Retina (tissue), 1 donor: ENCODE measurements around the gene COL27A1.
"Not testable (repeated sequence)": the region's sequence is repeated elsewhere in the genome, so short reads cannot be mapped to it uniquely, and the experiment has no call there.

Source experiments
- DNase-seq: peaks from one replicate; pipeline ENCODE4 v3.0.0-alpha.2; 2016

Gene COL27A1

GRCh38 chr9:114185570-114186490, 30.5 kb downstream of the COL27A1 start:
- no peak for DNase-seq

GRCh38 chr9:114186605-114187289, 31.4 kb downstream of the COL27A1 start:
- DNase-seq: no peak

- no peak for DNase-seq
Measured at GRCh38 chr9:114187827-114188226, 32.5 kb downstream of the COL27A1 start.

- no peak for DNase-seq
Measured at GRCh38 chr9:114189823-114190562, 34.7 kb downstream of the COL27A1 start.

- no peak for DNase-seq
Measured at GRCh38 chr9:114190563-114190905, 35.2 kb downstream of the COL27A1 start.

GRCh38 chr9:114191402-114191801, 36.1 kb downstream of the COL27A1 start:
- DNase-seq: not testable (repeated sequence)

- DNase-seq: no peak
Measured at GRCh38 chr9:114192539-114192938, 37.2 kb downstream of the COL27A1 start.

GRCh38 chr9:114193090-114193489, 37.8 kb downstream of the COL27A1 start:
- DNase-seq: no peak

- DNase-seq: no peak
Measured at GRCh38 chr9:114196117-114196516, 40.8 kb downstream of the COL27A1 start.

- no peak for DNase-seq
Measured at GRCh38 chr9:114196979-114197622, 41.8 kb downstream of the COL27A1 start.

GRCh38 chr9:114198249-114199040, 43.1 kb downstream of the COL27A1 start:
- DNase-seq: no peak

- DNase-seq: no peak
Measured at GRCh38 chr9:114200721-114201300, 45.5 kb downstream of the COL27A1 start.

GRCh38 chr9:114202396-114202795, 47.1 kb downstream of the COL27A1 start:
- no peak for DNase-seq

- no peak for DNase-seq
Measured at GRCh38 chr9:114202849-114203248, 47.5 kb downstream of the COL27A1 start.

- DNase-seq: no peak
Measured at GRCh38 chr9:114203410-114204140, 48.2 kb downstream of the COL27A1 start.

- no peak for DNase-seq
Measured at GRCh38 chr9:114204265-114204664, 48.9 kb downstream of the COL27A1 start.

GRCh38 chr9:114205171-114206015, 50.1 kb downstream of the COL27A1 start:
- DNase-seq: no peak

GRCh38 chr9:114206221-114206789, 51.0 kb downstream of the COL27A1 start:
- DNase-seq: no peak

- no peak for DNase-seq
Measured at GRCh38 chr9:114207034-114207810, 51.9 kb downstream of the COL27A1 start.
